ENCODE measurements around the gene RER1.

RER1 gene

GRCh38 chr1:2353551-2354438 is 37.8 kb upstream of the RER1 start:
- DNase-seq: no peak

- no peak for DNase-seq
These were observed 36.9 kb upstream of the RER1 start for GRCh38 chr1:2354511-2355372.

- DNase-seq: no peak
These were observed 36.0 kb upstream of the RER1 start for GRCh38 chr1:2355373-2356261.

- DNase-seq: no peak
These were observed 35.2 kb upstream of the RER1 start for GRCh38 chr1:2356401-2356800.

GRCh38 chr1:2356911-2357845 is 34.5 kb upstream of the RER1 start:
- no peak for DNase-seq

GRCh38 chr1:2358072-2358471 is 33.6 kb upstream of the RER1 start:
- no peak for DNase-seq

- no peak for DNase-seq
These were observed 32.7 kb upstream of the RER1 start for GRCh38 chr1:2358651-2359640.

- DNase-seq: no peak
These were observed 30.9 kb upstream of the RER1 start for GRCh38 chr1:2360588-2361364.

GRCh38 chr1:2363847-2364513 is 27.7 kb upstream of the RER1 start:
- DNase-seq: no peak

- no peak for DNase-seq
These were observed 23.4 kb upstream of the RER1 start for GRCh38 chr1:2368053-2368744.

- DNase-seq: no peak
These were observed 18.8 kb upstream of the RER1 start for GRCh38 chr1:2372551-2373490.

- DNase-seq: no peak
These were observed 17.9 kb upstream of the RER1 start for GRCh38 chr1:2373551-2374251.

GRCh38 chr1:2374252-2375155 is 17.1 kb upstream of the RER1 start:
- no peak for DNase-seq

GRCh38 chr1:2375246-2375922 is 16.3 kb upstream of the RER1 start:
- DNase-seq: no peak

- no peak for DNase-seq
These were observed 15.7 kb upstream of the RER1 start for GRCh38 chr1:2375923-2376260.
